Prostate gland (tissue), 2 donors: Measurements from ENCODE around the gene DENND2A. TPM values are rescaled to one million over a fixed set of nuclear protein-coding genes. Genes with fewer than 3 reads are reported as not detected.
A peak's percentile ranks its signal among the peaks of the same experiment; 100 is the strongest.

Experiments used
- DNase-seq: peaks from one replicate; pipeline ENCODE4 v3.0.0-alpha.2; 2019; ENCODE audit warnings: low spot score
- H3K27ac ChIP-seq, 2 donors: fragments of 200-600 bp; sonication (generic); 2 replicates each; pipeline ENCODE4 v1.5.1; 2017 to 2019
- H3K27me3 ChIP-seq: fragments of 200-600 bp; sonication (generic); replicated peaks from 2 replicates; pipeline ENCODE4 v1.5.1; 2019; ENCODE audit not compliant: insufficient read depth
- H3K36me3 ChIP-seq, 2 donors: fragments of 200-600 bp; sonication (generic); 1 replicate in 1 of 2; 2 replicates in 1 of 2; pipeline versions ENCODE4 v1.5.1 to v1.8.1; 2017 to 2019
- H3K4me1 ChIP-seq: fragments of 200-600 bp; sonication (generic); replicated peaks from 2 replicates; pipeline ENCODE4 v1.5.1; 2019
- H3K4me3 ChIP-seq, 2 donors: fragments of 200-600 bp; sonication (generic); 2 replicates each; pipeline ENCODE4 v1.5.1; 2017 to 2019
- H3K9me3 ChIP-seq: fragments of 200-600 bp; sonication (generic); 2 replicates; pipeline ENCODE4 v1.5.1; 2017
- POLR2A ChIP-seq: fragments of 450-650 bp; IDR thresholded peaks from one replicate; pipeline ENCODE4 v1.6.1; 2016; ENCODE audit warnings: antibody characterized with exemption, mild to moderate bottlenecking
- POLR2AphosphoS5 ChIP-seq: sonication (generic); formaldehyde crosslinking; IDR thresholded peaks from one replicate; pipeline ENCODE4 v1.6.1; 2017; ENCODE audit warnings: antibody characterized with exemption
- WGBS: methylation state at CpG from one replicate; pipeline ENCODE4 v1.1.5; 2018; 5-methylcytosine and 5-hydroxymethylcytosine counted together
- intact Hi-C: fragments of 100-400 bp; cut with DNase I; formaldehyde crosslinking; loops from one replicate; pipeline ENCODE4 v1.14.2; 2022
- total RNA-seq, 2 donors: library from RNA; depleted of rRNA; stranded (reverse); fragments of >200 nt; gene quantifications; one replicate each; pipeline ENCODE4 v1.1.0, GENCODE V29; 2016
- TF ChIP-seq, protein P1 (sequence below), 4 experiments: fragments of 200-600 bp in 2 of 4; fragments of 450-650 bp in 2 of 4; sonication (generic) in 2 of 4; IDR thresholded peaks; 1 replicate in 3 of 4; 2 replicates in 1 of 4; pipeline ENCODE4 v1.5.1; 2016 to 2019; ENCODE audit warnings: antibody characterized with exemption in 4 of 4, mild to moderate bottlenecking in 2 of 4, moderate library complexity in 2 of 4

The DENND2A gene
- total RNA-seq, 2 donors from 2014 or later: 4.0 to 9.2 TPM

DNA sequence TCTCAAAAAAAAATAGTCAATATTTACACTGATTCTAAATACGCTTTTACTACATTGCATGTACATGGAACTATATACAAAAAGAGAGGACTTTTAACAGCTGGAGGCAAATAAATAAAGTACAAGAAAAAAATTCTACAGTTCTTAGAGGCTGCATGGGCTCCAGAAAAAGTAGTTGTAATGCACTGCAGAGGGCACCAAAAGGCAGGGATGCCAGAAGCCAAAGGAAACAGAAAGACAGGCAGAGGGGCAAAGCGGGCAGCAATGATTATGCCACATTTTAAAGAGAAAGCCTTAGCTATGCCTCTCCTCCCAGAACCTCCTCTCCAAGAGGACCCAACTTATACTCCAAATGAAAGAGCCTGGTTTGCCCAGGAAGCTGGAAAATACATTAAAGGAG lies 20.5 kb upstream of the DENND2A start:
- no peaks in the 10 kb centered on the region for H3K9me3 ChIP-seq
- 17% methylated on average over 2 of the region's 2 CpGs for WGBS
- no peak overlapping the region for H3K27ac ChIP-seq
- H3K4me1 ChIP-seq: peaks cover 9% of the 10 kb centered on the region
- no peak for DNase-seq
- no peaks in the 10 kb centered on the region for H3K36me3 ChIP-seq
- intact Hi-C loops: no loop called here
- H3K4me3 ChIP-seq: no peak overlapping the region
- TF ChIP-seq POLR2A: no peak
- TF ChIP-seq, protein P1, sequence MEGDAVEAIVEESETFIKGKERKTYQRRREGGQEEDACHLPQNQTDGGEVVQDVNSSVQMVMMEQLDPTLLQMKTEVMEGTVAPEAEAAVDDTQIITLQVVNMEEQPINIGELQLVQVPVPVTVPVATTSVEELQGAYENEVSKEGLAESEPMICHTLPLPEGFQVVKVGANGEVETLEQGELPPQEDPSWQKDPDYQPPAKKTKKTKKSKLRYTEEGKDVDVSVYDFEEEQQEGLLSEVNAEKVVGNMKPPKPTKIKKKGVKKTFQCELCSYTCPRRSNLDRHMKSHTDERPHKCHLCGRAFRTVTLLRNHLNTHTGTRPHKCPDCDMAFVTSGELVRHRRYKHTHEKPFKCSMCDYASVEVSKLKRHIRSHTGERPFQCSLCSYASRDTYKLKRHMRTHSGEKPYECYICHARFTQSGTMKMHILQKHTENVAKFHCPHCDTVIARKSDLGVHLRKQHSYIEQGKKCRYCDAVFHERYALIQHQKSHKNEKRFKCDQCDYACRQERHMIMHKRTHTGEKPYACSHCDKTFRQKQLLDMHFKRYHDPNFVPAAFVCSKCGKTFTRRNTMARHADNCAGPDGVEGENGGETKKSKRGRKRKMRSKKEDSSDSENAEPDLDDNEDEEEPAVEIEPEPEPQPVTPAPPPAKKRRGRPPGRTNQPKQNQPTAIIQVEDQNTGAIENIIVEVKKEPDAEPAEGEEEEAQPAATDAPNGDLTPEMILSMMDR (IDR thresholded peaks at IDR 0.05): peak in 1 of 4 experiments; percentile 39
- H3K27me3 ChIP-seq: no peaks in the 10 kb centered on the region

DNA sequence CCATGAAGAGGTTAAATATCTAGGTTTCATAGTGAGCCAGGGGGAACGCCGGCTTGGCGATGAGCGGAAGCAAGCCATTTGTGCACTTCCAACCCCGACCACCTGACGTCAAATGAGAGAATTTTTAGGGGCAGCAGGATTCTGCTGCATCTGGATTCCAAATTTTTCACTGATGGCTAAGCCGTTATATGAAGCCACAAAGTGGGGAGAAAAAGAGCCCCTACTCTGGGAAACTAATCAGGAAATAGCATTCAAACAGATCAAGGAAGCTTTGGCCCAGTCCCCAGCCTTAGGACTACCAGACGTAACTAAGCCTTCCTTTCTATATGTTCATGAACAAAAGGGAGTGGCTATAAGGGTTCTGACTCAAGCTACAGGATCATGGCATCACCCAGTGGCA lies 19.2 kb upstream of the DENND2A start:
- Histone ChIP-seq H3K36me3 (no peaks in the 10 kb centered on the region), H3K4me3 (no peak overlapping the region), H3K9me3 (no peaks in the 10 kb centered on the region), H3K27me3 (no peaks in the 10 kb centered on the region), H3K4me1 (peaks cover 9% of the 10 kb centered on the region), H3K27ac (no peak overlapping the region)
- no peak for DNase-seq
- 58% methylated on average over 8 of the region's 8 CpGs for WGBS
- TF ChIP-seq POLR2AphosphoS5 (no peak), POLR2A (no peak)
- TF ChIP-seq, protein P1 (IDR thresholded peaks at IDR 0.05): no peak
- intact Hi-C loops: loop anchor here (5.0 to 10.0 kb wide), 2 partner anchors 183 to 485 kb away; partner anchors contain the start of genes KDM7A and MKRN1

DNA sequence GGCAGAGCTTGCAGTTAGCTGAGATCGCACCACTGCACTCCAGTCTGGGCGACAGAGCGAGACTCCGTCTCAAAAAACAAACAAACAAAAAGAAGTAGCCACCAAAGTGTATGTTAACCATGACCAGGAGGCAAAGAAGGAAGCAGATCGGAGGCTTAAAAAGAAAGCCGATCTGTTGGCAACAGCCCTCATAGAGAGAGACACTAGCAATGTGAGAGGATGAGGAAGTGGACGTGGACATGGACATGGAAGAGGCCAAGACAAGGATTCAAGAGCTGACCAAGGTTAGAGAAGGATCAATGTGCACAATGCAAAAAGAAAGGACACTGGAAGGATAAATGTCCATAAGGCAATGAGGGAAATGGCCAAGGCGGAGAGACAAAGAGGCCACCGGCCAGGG lies 17.3 kb upstream of the DENND2A start:
- WGBS: 81% methylated on average over 9 of the region's 9 CpGs
- no peaks in the 10 kb centered on the region for H3K27me3 ChIP-seq
- H3K27ac ChIP-seq: no peak overlapping the region
- no peak overlapping the region for H3K4me3 ChIP-seq
- no peak for DNase-seq
- H3K9me3 ChIP-seq: no peaks in the 10 kb centered on the region
- TF ChIP-seq, protein P1 (IDR thresholded peaks at IDR 0.05): no peak
- TF ChIP-seq POLR2A (no peak), POLR2AphosphoS5 (no peak)
- H3K36me3 ChIP-seq: no peaks in the 10 kb centered on the region
- intact Hi-C loops: loop anchor here (5.0 to 10.0 kb wide), 2 partner anchors 181 to 483 kb away; partner anchors contain the start of genes KDM7A and MKRN1
- H3K4me1 ChIP-seq: peaks cover 9% of the 10 kb centered on the region

DNA sequence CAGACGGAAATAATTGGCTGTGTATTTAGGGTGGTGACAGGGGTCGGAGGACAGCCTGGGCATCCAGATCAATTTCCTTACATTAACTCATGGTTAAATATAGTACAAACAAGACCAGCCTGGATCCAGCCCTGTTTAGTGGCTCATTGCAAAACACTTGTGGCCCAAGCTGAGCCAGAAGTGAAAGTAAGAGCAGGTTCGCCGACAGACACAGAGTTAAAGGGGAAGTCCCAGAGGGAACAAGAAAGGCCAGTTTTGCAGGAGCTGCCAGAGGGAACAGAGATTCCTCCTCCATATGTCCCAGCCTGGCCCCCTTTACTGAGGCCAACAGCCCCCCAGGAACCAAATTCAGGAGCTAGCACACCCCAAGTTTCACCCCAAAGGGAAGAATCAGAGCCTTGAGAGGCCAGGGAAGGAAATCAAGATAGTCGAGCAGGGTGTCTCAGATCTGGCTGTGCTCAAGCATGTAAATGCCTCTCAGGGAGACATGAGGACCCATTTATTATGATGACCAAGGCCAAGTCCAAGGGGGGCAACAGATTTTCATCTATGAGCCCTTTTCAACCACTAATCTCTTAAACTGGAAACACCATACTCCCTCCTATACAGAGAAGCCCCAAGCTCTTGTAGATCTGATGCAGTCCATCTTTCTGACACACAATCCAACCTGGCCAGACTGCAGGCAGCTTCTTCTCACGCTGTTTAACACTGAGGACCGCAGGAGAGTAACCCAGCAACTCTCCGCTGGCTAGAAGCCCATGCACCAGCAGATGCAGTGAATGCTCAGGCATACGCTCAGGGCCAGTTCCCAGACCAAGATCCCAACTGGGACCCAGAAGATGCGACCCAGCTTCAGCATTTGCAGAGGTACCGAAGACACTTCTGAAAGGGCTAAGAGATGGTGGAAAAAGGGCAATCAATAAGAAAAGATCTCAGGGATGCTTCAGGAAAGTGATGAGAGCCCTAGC lies 16.2 kb upstream of the DENND2A start:
- peak overlapping the region; percentile 2 to 17 for H3K4me3 ChIP-seq
- H3K36me3 ChIP-seq: no peaks in the 10 kb centered on the region
- 31% methylated on average over 11 of the region's 11 CpGs for WGBS
- TF ChIP-seq POLR2AphosphoS5 (peak; percentile 93), POLR2A (no peak)
- TF ChIP-seq, protein P1 (IDR thresholded peaks at IDR 0.05): no peak
- no peaks in the 10 kb centered on the region for H3K27me3 ChIP-seq
- intact Hi-C loops: loop anchor here (5.0 to 10.0 kb wide), 2 partner anchors 180 to 482 kb away; partner anchors contain the start of genes KDM7A and MKRN1
- peaks cover 9% of the 10 kb centered on the region for H3K4me1 ChIP-seq
- H3K27ac ChIP-seq: peak overlapping the region; percentile 83 to 84
- no peaks in the 10 kb centered on the region for H3K9me3 ChIP-seq
- DNase-seq: peak; percentile 91
